Subcutaneous preadipocyte (primary cell): ENCODE data around the gene SH3BGRL. TPM values are rescaled to one million over a fixed set of nuclear protein-coding genes. Genes with fewer than 3 reads are reported as not detected.

Experiments used
- total RNA-seq: library from RNA; depleted of rRNA; stranded (reverse); fragments of >200 nt; gene quantifications from 2 replicates; pipeline ENCODE4 v1.2.3, GENCODE V29; 2012

The SH3BGRL gene
- total RNA-seq = 26.4 and 38.6 TPM in 2 replicates

GRCh38 chrX:81201671-81202455 lies at the start of gene SH3BGRL, which contains the start of gene HMGN5:
TSS of gene SH3BGRL (plus strand) at chrX:81202102. CDS start at chrX:81202201, 99 bp downstream.
TSS of gene HMGN5 (minus strand) at chrX:81201913. CDS start at chrX:81121549, 80,364 bp downstream.

Other genes starting within 250 kb of the SH3BGRL start
- gene HMGN5, start 189 bp upstream of the SH3BGRL start, total RNA-seq = 0.39 and 0.73 TPM in 2 replicates